ENCODE data around the gene SPTLC3.
A peak's percentile ranks its signal among the peaks of the same experiment; 100 is the strongest.

SPTLC3 gene

DNA sequence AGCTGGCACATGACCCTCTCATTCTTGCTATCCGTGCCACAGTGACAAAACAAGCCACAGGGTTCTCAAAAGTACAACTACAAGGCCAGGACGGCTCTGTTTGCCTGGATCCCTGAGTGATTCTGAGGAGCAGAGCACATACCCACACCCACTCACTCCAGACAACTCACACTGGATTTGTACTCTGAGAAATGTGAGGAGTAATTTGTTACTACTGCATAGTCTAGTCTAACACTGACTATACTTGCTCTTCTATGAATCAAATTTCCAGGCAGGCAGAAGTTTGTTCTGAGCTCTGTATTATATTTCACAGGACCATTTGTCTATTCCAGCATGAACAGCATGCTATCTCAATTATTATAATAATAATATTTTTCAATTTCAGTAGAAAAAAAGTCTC is 26.7 kb upstream of the SPTLC3 start:
- DNase-seq = no peak
- in situ Hi-C loops (cut with HindIII; ENCODE audit: low pct_ligation_motif_present, low pct_unique_long_range_greater_than_20kb, low sequenced_read_pairs) = no loop called here

DNA sequence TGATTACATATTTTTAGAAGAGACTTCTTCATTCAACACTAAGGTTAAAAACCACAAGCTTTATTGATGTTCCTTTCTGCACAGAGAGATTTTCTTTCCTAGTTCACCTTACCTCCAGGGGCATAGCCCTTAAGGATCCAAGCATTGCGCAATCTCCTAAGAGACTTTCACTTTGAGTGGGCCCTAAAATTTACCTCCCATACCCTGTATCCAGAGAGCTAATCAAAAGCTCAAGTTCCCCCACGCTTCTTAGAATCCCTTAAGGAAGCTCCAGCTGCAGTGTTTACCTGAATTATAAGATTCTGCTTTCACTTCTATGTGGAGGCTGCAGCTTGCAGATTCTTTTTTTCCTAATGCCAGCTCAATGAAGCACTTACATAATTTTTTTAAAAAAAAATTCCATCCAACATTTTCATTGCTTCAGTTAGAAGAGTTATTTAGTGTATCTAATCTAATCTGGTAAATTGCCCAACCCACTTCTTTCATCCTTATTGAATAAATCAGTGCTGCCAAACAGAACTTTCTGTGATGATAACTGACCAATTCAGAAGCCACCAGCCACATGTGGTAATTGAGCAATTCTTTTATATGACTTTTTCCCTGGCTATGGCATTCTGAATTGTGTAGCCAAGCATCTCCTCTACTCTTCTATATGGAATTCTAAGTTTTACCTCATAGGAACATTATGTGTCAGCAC is 24.6 kb upstream of the SPTLC3 start:
- no peak for DNase-seq
- in situ Hi-C loops (cut with HindIII; ENCODE audit: low pct_ligation_motif_present, low pct_unique_long_range_greater_than_20kb, low sequenced_read_pairs) = no loop called here

DNA sequence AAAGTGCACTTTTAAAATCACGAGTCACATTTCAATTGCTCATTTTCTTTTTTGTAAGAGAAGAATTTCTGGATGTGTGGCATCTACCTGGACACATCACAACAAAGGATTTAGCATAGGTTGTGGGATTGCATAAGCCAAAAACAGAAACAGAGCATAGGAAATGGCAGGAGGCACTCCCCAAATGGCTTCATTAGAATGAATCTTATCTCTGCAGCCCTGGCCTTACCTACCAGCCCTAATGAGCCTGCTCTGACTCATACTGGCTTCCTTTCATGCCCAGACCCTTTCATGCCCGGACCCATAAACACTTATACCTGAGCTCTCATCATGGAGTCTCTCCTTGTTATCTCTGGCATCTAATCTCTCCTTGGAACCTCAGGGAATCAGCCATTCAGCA is 23.9 kb upstream of the SPTLC3 start:
- in situ Hi-C loops (cut with HindIII; ENCODE audit: low pct_ligation_motif_present, low pct_unique_long_range_greater_than_20kb, low sequenced_read_pairs) = no loop called here

DNA sequence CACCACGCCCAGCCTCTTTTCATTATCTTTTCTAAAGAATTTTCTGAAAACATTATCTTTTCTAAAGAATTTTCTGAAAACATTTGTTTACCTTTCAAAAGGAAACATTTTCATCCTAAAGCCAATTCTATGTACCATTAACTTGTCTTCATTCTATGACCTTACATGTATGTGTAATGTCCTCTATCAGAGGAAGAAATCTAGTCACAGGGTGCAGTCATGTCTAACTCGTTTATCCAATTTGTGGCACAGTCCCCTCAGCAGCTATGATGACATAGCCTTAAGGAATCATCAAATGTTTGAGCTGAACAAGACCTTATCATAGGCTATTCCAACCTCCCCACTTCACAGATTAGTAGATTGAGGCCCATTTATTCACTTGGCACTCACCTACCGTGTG is 21.5 kb upstream of the SPTLC3 start:
- in situ Hi-C loops (cut with HindIII; ENCODE audit: low pct_ligation_motif_present, low pct_unique_long_range_greater_than_20kb, low sequenced_read_pairs) = no loop called here
- DNase-seq = no peak

More for the DNA sequence above, 23.9 kb upstream of the SPTLC3 start:
- no peak for DNase-seq

DNA sequence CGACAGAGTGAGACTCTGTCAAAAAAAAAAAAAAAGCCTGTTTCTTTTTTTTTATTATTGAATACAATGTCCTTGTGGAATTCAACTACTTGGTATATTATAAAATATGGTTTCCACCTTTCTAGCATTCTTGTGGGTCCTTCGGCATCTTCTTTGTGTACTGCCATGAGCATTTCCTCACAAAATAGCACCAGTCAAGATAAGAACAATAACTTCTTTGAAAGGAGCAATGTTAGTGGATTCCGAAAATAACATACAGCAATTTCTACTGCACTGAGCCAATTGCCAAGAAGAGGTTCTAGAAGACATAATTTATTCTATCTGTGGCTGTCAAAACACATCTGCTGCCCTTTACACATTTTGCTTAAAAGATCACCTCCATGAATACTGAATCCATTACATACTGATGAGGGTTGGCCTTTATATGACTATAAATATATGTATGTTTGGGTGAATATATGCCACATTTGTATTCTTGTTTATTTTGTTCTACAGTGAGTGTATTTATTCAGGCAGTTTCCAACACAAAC is 19.1 kb upstream of the SPTLC3 start:
- no peak for DNase-seq
- in situ Hi-C loops (cut with HindIII; ENCODE audit: low pct_ligation_motif_present, low pct_unique_long_range_greater_than_20kb, low sequenced_read_pairs) = no loop called here

DNA sequence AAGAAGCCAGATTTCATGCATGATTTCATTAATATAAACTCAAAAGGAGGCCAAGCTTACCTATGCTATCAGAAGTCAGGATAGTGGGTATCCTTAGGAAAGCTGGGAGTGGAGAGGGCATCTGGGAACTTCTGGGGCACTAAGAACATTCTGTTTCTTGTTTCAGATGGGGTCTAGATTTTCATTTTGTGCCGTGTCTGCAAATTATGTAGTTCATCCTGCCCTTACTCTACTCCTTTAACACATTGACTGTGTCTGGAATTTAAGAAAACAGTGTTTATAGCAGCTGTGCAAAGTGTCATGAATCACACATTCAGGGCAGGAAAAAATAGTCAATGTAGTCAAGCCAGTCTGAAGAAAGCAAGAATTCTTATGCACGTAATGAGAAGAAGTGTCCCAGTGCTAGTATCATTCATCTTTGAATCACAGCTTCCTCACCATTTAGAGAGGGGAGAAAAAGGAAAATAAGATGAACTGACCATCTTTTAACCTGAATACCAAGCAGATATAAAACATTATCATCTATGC is 11.6 kb upstream of the SPTLC3 start:
- in situ Hi-C loops (cut with HindIII; ENCODE audit: low pct_ligation_motif_present, low pct_unique_long_range_greater_than_20kb, low sequenced_read_pairs) = no loop called here
- no peak for DNase-seq

DNA sequence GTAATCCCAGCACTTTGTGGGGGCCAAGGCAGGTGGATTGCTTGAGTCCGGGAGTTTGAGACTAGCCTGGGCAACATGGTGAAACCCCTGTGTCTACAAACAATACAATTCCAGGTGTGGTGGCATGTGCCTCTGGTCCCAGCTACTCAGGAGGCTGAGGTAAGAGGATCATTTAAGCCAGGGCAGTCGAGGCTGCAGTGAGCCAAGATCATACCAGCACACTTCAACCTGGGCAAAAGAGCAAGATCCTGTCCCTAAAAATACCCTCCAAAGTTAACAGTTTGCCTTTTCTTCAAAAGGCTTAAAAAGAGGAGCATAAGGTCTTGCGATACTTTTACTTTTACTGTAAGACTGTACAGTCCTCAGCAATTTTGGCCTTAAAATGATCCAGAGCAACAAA is 10.7 kb upstream of the SPTLC3 start:
- in situ Hi-C loops (cut with HindIII; ENCODE audit: low pct_ligation_motif_present, low pct_unique_long_range_greater_than_20kb, low sequenced_read_pairs) = no loop called here
- no peak for DNase-seq

DNA sequence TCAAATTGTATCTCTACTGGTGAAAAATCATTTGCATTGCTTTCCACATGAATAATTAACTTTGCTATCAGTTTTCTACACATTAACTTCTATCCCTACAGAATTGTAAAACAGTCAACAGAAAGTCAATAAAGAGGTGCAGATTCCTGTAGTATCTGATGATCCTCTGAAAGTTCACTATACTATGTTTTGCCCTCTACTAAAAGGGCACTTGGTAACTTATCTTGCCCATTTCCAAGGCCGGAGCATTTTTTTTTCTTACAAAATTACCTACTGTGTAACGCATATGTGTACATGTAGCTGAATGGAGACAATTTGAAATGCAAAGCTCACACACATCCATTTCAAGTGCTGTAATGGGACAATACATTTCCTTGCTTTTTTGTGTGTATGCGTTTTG is 9.6 kb upstream of the SPTLC3 start:
- DNase-seq = no peak
- in situ Hi-C loops (cut with HindIII; ENCODE audit: low pct_ligation_motif_present, low pct_unique_long_range_greater_than_20kb, low sequenced_read_pairs) = no loop called here

DNA sequence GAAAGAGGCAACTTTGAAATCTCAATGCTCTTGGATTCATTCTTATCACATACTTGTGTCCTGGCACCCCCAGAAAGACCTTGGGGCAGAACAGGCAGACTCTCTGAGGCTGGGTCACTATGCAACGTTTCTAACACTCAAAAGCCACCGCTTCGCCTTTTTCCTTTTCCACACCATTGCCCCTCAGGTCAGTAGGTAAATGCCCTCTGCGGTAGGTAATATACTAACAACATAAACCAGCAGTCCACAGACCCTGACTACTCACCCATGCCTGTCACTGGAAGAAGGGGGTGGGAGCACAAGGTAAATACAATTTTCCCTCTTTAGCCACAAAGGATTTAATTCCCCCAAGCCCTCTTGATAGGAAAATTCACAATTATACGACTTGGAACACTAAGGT is 6.5 kb upstream of the SPTLC3 start:
- in situ Hi-C loops (cut with HindIII; ENCODE audit: low pct_ligation_motif_present, low pct_unique_long_range_greater_than_20kb, low sequenced_read_pairs) = no loop called here
- DNase-seq = no peak

DNA sequence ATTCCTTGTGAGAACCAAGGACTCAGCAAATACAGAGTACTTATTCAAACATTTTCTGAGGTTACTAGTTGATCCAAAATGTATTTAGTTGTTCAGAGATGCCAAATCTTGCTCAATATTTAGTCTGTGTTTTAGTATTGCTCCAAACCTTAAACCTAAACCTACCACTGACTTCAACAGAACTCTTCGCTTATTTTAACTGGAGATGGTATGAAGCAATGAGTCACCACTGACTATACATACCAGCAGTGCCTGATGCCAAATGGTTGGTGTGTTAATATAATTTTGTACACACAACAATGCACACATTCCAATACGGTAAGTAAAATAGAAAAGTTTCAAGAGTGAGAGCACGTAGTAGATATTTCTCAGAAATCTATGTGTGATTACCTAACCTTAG is 1.9 kb upstream of the SPTLC3 start:
- in situ Hi-C loops (cut with HindIII; ENCODE audit: low pct_ligation_motif_present, low pct_unique_long_range_greater_than_20kb, low sequenced_read_pairs) = no loop called here
- DNase-seq = no peak

DNA sequence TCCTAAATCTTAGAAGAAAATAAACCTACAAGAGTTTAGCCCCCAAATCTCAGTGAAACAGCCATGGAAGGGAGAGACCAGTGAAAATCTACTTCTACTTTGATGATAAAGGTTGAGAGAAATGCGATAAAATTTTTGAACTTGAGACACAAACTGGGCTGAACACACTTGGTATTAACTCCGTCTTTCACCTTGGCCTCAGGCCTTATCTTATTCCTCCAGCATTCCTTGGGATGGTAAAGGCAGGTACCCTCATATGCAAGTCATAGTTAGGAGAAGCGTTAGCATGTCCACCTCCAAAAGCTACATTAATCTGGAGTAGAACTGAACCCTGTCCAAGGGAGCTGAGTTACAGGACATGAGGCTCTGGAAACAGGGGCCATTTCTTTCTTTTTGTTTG is 1.2 kb upstream of the SPTLC3 start:
- in situ Hi-C loops (cut with HindIII; ENCODE audit: low pct_ligation_motif_present, low pct_unique_long_range_greater_than_20kb, low sequenced_read_pairs) = no loop called here
- DNase-seq = no peak

DNA sequence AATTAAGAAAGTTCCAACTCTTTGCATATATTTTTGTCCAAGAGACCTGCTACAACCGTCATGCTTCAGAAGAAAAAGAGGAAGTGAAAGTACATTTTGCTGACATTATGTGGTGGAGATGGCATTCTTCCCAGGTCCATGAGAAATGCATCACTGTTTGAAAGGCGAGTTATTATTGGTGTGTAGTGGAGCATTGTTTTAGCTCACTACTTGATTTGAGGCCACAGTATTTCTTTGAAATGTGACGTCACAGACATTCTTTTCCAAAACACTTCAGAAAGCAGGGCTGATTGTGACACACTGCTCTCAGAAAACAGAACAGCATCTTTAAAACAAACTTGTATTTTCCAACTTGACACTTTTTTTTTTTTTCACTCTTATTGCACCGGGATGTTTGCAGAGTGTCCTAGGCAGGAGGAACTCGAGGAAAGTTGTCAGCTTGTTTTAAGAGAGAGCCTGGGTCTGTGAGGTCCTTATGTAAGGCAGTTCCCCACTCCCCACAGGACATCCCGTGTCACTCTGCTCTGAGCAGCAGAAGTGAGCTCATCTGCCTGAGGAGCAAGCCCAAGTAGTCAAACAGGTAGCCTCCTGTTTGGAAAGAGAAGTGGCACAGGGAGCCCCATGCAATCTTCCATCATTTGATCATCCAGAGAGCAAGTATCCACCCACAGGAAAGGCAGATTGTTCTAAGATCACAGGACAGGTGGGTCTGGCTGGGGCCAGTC is 1.1 kb downstream of the SPTLC3 start:
- DNase-seq = peak; percentile 91

DNA sequence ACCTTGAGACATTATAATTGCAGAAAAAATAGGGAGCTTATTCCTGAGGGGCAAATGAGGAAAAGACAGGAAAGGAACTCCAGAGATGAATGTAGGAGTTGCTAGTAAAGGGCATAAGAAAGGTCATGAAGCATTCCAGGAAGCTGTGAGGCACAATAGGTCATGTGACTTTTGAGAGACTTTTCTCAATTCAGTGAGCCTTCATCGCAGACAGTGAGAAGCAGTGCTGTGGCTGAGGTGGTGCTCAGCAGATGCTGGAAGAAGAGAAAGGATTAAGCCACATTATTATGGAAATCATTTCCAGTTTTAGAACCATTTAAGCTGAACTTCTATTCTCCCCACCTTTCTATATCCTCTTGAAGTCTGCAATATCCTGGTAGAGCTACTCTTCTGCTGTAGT is 4.1 kb downstream of the SPTLC3 start:
- in situ Hi-C loops (cut with HindIII; ENCODE audit: low pct_ligation_motif_present, low pct_unique_long_range_greater_than_20kb, low sequenced_read_pairs) = no loop called here
- no peak for DNase-seq

More for the DNA sequence above, 1.1 kb downstream of the SPTLC3 start:
- in situ Hi-C loops (cut with HindIII; ENCODE audit: low pct_ligation_motif_present, low pct_unique_long_range_greater_than_20kb, low sequenced_read_pairs) = no loop called here

DNA sequence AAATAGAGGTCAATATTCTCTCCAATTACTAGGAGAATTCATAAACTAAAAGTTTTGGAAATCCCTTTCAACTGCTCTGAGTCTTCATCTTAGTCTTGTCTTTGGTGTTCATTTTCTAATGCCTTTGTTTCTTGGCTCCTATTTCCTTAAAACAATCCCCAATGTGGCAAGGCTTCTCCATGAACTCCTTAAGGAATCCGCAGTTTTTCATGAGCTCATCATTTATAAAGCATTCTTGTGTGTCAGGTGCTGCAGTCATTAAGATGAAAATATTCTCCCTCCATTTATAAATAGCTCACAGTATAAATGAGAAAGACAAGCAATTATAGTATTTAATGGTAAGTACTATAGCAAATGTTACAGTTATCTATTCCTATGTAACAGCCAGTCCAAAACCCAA is 4.6 kb downstream of the SPTLC3 start:
- in situ Hi-C loops (cut with HindIII; ENCODE audit: low pct_ligation_motif_present, low pct_unique_long_range_greater_than_20kb, low sequenced_read_pairs) = no loop called here
- DNase-seq = no peak

DNA sequence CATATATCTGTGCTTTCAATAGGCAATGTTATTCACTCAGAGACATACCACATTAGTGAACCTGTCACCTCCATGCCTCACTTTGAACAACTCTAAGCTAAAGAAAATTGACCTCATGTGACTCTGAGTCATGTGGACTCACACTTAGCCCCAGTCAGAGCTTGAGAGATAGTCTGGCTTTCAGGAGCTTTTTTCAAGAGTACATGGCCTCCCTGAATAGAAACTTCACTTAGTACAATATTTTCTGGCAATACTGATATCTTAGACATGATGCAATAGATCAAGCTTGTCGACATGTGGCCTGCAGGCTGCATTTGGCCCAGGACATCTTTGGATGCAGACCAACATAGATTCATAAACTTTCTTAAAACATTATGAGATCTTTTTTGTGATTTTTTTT is 8.5 kb downstream of the SPTLC3 start:
- in situ Hi-C loops (cut with HindIII; ENCODE audit: low pct_ligation_motif_present, low pct_unique_long_range_greater_than_20kb, low sequenced_read_pairs) = no loop called here
- no peak for DNase-seq

DNA sequence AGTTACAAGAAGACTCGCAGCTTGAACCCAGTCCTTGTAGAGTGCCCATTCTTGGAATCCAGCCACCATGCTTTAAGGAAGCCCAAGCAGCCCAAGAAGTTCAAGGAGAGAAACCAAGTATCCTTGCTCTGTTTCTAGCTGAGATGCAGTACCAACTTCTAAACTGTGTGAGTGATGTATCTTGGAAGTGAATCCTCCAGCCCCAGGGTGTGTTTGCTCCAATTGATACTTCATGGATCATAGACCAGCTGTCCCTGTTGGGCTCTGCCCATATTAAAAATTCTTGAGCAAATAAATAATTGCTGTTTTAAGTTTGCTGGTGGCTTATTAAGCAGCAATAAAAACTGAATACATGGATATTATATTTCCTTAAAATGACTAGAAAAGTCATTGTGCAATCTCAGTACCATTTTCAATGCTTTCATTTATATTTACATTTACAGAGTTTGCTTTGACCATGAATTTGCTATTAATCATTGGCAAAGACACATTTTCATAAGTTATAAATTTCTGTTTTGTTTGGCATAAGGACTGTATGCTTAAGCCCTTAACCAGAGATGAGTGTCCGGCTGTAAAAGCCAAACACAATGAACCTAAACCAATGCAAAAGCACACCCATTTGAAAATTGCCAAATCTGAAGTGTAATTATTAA is 9.2 kb downstream of the SPTLC3 start:
- in situ Hi-C loops (cut with HindIII; ENCODE audit: low pct_ligation_motif_present, low pct_unique_long_range_greater_than_20kb, low sequenced_read_pairs) = no loop called here
- DNase-seq = no peak

DNA sequence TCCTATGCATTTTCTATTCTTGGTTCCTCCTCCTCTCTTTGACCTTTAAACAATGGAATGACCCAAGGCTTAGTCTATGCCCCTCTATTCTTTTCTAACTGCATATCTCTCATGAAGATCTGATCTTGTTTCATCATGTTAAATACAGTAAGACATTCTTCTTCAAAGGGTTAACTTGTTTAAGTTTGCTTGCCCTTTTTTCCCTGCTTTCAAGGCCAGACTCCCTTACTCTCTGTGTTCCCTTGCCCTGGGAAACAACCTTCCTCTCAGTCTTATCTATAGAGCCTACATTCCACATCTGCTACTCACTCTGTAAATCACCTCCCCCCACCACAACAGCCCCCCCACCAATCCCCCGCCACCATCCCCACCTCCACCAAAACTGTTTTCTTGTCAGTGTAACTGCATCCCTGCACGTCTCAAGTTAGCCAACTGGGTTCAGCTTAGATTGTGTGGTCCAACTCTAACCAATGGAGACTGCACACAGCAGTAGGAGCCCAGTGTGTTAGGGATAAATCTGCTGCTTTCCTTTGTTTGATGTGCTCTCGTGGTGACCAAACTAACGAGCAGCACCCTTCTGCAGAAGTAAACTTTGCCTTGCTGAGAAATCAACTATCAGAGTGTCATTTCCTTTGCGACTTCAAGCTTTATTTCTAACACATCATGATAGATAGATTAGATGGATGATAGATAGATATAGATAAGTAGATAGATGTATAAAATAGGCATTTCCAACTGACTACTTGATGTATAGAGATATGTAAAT is 12.6 kb downstream of the SPTLC3 start:
- DNase-seq = no peak
- in situ Hi-C loops (cut with HindIII; ENCODE audit: low pct_ligation_motif_present, low pct_unique_long_range_greater_than_20kb, low sequenced_read_pairs) = no loop called here

DNA sequence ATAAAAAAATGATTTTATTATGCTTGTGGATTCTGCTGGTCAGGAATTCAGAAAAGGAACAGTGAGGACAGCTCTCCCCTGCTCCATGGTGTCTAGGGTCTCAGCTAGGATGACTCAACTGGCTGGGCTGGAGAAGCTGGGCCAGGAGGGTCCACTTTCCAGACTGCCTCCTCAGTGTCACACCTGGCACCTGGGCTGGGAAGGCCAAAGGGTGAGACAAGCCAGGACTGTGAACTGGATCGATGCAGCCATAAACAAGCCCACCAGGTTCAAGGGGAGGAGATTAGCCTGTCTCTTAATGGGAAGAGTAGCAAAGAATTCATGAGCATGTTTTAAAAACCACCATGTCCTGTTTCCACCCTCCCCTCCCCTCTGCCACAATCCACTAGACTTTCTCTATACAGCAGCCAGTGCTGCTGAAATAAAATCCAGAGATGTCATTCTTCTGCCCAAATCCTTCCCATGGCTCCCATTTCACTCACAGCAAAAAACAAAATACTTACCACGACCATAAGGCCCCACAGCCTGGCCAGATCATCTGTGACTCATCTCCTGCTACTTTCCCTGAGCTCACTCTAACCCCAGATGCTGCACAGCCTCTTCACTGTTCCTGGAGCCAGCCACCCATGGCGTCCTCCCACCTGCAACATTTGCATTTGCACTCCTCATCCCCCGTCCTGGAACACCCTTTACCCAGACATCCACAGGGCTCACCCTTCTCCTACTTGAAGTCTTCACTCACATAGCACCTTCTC is 13.8 kb downstream of the SPTLC3 start:
- in situ Hi-C loops (cut with HindIII; ENCODE audit: low pct_ligation_motif_present, low pct_unique_long_range_greater_than_20kb, low sequenced_read_pairs) = no loop called here
- peak; percentile 32 for DNase-seq
